AG04450 (cell line): ENCODE measurements around the gene EIF2A. TPM values are rescaled to one million over a fixed set of nuclear protein-coding genes. Genes with fewer than 3 reads are reported as not detected.

Experiments used
- CTCF ChIA-PET: fragments of 300-600, 350-600 bp; formaldehyde crosslinking; extraction: SDS; loops from one replicate; lab custom pipeline; 2022; ENCODE audit warnings: antibody characterized with exemption, inconsistent platforms; lab: Charles Lee
- POLR2A ChIA-PET: fragments of 350-600 bp; formaldehyde crosslinking; extraction: SDS; loops from one replicate; lab custom pipeline; 2021; ENCODE audit warnings: antibody characterized with exemption, inconsistent platforms; lab: Yijun Ruan, JAX
- DNase-seq: peaks from one replicate; pipeline ENCODE4 v3.0.0-alpha.2; 2011; ENCODE audit warnings: low read depth, low spot score
- H3K27ac ChIP-seq: one replicate; pipeline ENCODE4 v1.5.1; 2012; ENCODE audit warnings: low read depth, low read length, control low read depth
- H3K27me3 ChIP-seq: one replicate; pipeline ENCODE4 v1.6.0; 2012; ENCODE audit warnings: low read length; ENCODE audit not compliant: control insufficient read depth, insufficient read depth
- H3K4me3 ChIP-seq: 2 replicates; pipeline ENCODE4 v1.5.1; 2011; ENCODE audit warnings: mild to moderate bottlenecking, low read depth, low read length, control low read depth
- H3K9me3 ChIP-seq: 2 replicates; pipeline ENCODE4 v1.5.1; 2012; ENCODE audit warnings: low read length; ENCODE audit not compliant: control insufficient read depth, insufficient read depth
- CTCF ChIP-seq: IDR thresholded peaks from 2 replicates; pipeline ENCODE4 v1.5.1; 2011; ENCODE audit warnings: low read depth, low read length, control low read depth, inconsistent platforms
- polyA plus RNA-seq: library from polyadenylated mRNA; depleted of rRNA; stranded (reverse); fragments of >200 nt; gene quantifications from 2 replicates; pipeline ENCODE4 v1.2.3, GENCODE V29; 2011

The EIF2A gene
- polyA plus RNA-seq, 1 experiment = 113 TPM

- ChIA-PET CTCF (no interaction called here), POLR2A (no interaction called here)
These were observed 36.0 kb downstream of the EIF2A start for GRCh38 chr3:150582620-150583019.

DNA sequence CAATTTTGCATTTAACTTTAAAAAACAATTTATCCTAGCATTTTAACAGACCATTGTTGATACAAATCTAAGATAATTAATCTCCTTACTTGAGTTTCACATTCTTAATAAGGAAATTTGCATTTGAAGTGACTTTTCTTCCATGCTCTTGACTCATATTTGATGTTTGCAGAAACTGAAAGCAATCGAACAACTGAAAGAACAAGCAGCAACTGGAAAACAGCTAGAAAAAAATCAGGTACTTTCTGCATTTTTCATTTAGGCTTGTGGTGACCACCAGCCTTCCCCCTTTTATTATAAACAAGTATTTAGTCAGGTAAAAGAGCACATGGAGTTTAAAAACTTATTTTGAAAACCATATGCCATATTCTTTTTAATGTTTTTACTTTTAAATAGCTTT, 36.4 kb downstream of the EIF2A start:
- POLR2A ChIA-PET = no interaction called here
- no peak overlapping the region for H3K4me3 ChIP-seq
- H3K27me3 ChIP-seq = no peaks in the 10 kb centered on the region
- H3K9me3 ChIP-seq = no peaks in the 10 kb centered on the region
- CTCF ChIA-PET = no interaction called here
- DNase-seq = no peak
- no peak for TF ChIP-seq CTCF
- H3K27ac ChIP-seq = no peak overlapping the region

More at GRCh38 chr3:150582620-150583019, 36.0 kb downstream of the EIF2A start:
- H3K27me3 ChIP-seq = no peaks in the 10 kb centered on the region
- H3K27ac ChIP-seq = no peak overlapping the region
- DNase-seq = no peak
- no peak for TF ChIP-seq CTCF
- no peak overlapping the region for H3K4me3 ChIP-seq
- no peaks in the 10 kb centered on the region for H3K9me3 ChIP-seq

GRCh38 chr3:150588027-150588830, 41.6 kb downstream of the EIF2A start:
- no peak for TF ChIP-seq CTCF
- no peak overlapping the region for H3K27ac ChIP-seq
- no peak for DNase-seq
- POLR2A ChIA-PET = interaction anchor here (0.7 to 2.0 kb wide), 2 partner anchors 15 to 378 kb away, joined by 4 to 5 read pairs; partner anchors contain the start of gene SELENOT
- no peaks in the 10 kb centered on the region for H3K9me3 ChIP-seq
- no peak overlapping the region for H3K4me3 ChIP-seq
- H3K27me3 ChIP-seq = no peaks in the 10 kb centered on the region
- CTCF ChIA-PET = interaction anchor here (1.3 to 1.9 kb wide), 2 partner anchors 14 to 22 kb away, joined by 3 to 8 read pairs; no protein-coding TSS in a partner anchor

- DNase-seq = no peak
- H3K27ac ChIP-seq = no peak overlapping the region
- H3K9me3 ChIP-seq = no peaks in the 10 kb centered on the region
- no peaks in the 10 kb centered on the region for H3K27me3 ChIP-seq
- no peak for TF ChIP-seq CTCF
- ChIA-PET POLR2A (interaction anchor here (2.0 kb wide), 1 partner anchor 13 kb away, joined by 5 read pairs; the partner anchor contains the start of gene SELENOT), CTCF (interaction anchor here (1.1 to 1.9 kb wide), 4 partner anchors 8 to 275 kb away, joined by 3 to 8 read pairs (median 4); no protein-coding TSS in a partner anchor)
- H3K4me3 ChIP-seq = no peak overlapping the region
These were observed 43.2 kb downstream of the EIF2A start for GRCh38 chr3:150589759-150590158.

DNA sequence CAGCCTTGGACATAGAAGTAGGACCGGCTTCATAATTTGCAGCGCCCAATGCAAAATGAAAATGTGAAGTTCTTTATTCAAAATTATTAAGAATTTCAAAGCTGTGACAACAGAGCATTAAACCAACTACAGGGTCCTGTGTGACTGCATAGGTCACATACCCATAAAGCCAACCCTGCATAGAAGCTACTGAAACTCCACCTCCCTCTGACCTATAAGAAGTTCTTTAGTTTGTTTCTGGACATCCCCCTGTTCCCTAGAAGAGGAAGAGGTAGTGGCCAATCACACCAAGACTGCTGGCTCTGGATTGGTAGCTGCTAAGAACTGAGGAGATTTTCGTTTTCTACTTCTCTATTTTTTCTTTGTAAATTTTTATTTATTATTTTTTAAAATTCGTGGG, 47.6 kb downstream of the EIF2A start:
- ChIA-PET POLR2A (no interaction called here), CTCF (interaction anchor here (1.2 kb wide), 1 partner anchor 169 kb away, joined by 3 read pairs; the partner anchor contains the start of gene SIAH2)
- Histone ChIP-seq H3K9me3 (no peaks in the 10 kb centered on the region), H3K27me3 (no peaks in the 10 kb centered on the region), H3K4me3 (no peak overlapping the region), H3K27ac (no peak overlapping the region)
- no peak for TF ChIP-seq CTCF
- no peak for DNase-seq
